Upper lobe of left lung (tissue), 6 donors: Measurements from ENCODE around the gene TAGLN. TPM values are rescaled to one million over a fixed set of nuclear protein-coding genes. Genes with fewer than 3 reads are reported as not detected.
A peak's percentile ranks its signal among the peaks of the same experiment; 100 is the strongest.

Experiments used
- ATAC-seq, 2 donors: fragments of 200-7000 bp; cut with Tn5 transposase; one replicate each; pipeline ENCODE4 v1.9.1; 2022; ENCODE audit warnings: mild to moderate bottlenecking in 2 of 2, moderate library complexity in 2 of 2; ENCODE audit not compliant: low FRiP score in 2 of 2
- DNase-seq, 2 donors: peaks; one replicate each; pipeline ENCODE4 v3.0.0-alpha.2; 2019 to 2020
- H3K27ac ChIP-seq, 4 donors: fragments of 200-600 bp; sonication (generic); one replicate each; pipeline ENCODE4 v1.5.1; 2016 to 2019
- H3K27me3 ChIP-seq, 4 donors: fragments of 200-600 bp; sonication (generic); one replicate each; pipeline ENCODE4 v1.5.1; 2017 to 2019
- H3K36me3 ChIP-seq, 4 donors: fragments of 200-600 bp; sonication (generic); one replicate each; pipeline ENCODE4 v1.5.1; 2016 to 2019
- H3K4me1 ChIP-seq, 4 donors: fragments of 200-600 bp; sonication (generic); one replicate each; pipeline ENCODE4 v1.5.1; 2018 to 2019
- H3K4me3 ChIP-seq, 4 donors: fragments of 200-600 bp; sonication (generic); one replicate each; pipeline ENCODE4 v1.5.1; 2017 to 2019; ENCODE audit warnings: mild to moderate bottlenecking in 2 of 4, moderate library complexity in 1 of 4
- H3K9me3 ChIP-seq, 4 donors: fragments of 200-600 bp; sonication (generic); one replicate each; pipeline ENCODE4 v1.5.1; 2018 to 2019
- EP300 ChIP-seq, 4 donors: sonication (generic); formaldehyde crosslinking; IDR thresholded peaks; one replicate each; pipeline ENCODE4 v1.5.1; 2017; ENCODE audit warnings: antibody characterized with exemption in 4 of 4, control low read depth in 2 of 4
- POLR2A ChIP-seq, 4 donors: fragments of 450-650 bp; IDR thresholded peaks; one replicate each; pipeline ENCODE4 v1.5.1; 2016 to 2017; ENCODE audit warnings: antibody characterized with exemption in 4 of 4, mild to moderate bottlenecking in 2 of 4
- POLR2AphosphoS5 ChIP-seq, 2 donors: sonication (generic); formaldehyde crosslinking; IDR thresholded peaks; one replicate each; pipeline ENCODE4 v1.5.1; 2017; ENCODE audit warnings: antibody characterized with exemption in 2 of 2
- WGBS, 2 donors: methylation state at CpG; one replicate each; pipeline ENCODE4 v1.1.5; 2017 to 2018; 5-methylcytosine and 5-hydroxymethylcytosine counted together
- total RNA-seq, 6 donors: library from RNA; depleted of rRNA in 4 of 6; stranded (reverse); fragments of >200 nt in 4 of 6; gene quantifications; one replicate each; pipeline versions ENCODE4 v1.1.0 to v1.2.1, GENCODE V29; 2016 to 2021
- TF ChIP-seq, protein P1 (sequence below), 6 experiments: fragments of 450-650 bp in 4 of 6; fragments of 200-600 bp in 2 of 6; sonication (generic) in 2 of 6; IDR thresholded peaks; one replicate each; pipeline ENCODE4 v1.5.1; 2016 to 2019; ENCODE audit warnings: antibody characterized with exemption in 6 of 6
- donor health status: DM: no; HTN: no; CAD: no; lungs with moderate emphysema.
- donor health status: DM: no; HTN: yes; CAD: no; lungs with severe emphysema.

The TAGLN gene
- total RNA-seq, 6 donors from 2014 or later: 105 to 608 (median 334) TPM

GRCh38 chr11:117176186-117176585, 23.0 kb upstream of the TAGLN start:
- Histone ChIP-seq H3K36me3 (peaks cover 0 to 8% (median 0%) of the 10 kb centered on the region in 4 donors), H3K4me3 (no peak overlapping the region), H3K9me3 (no peaks in the 10 kb centered on the region), H3K27ac (no peak overlapping the region), H3K27me3 (no peaks in the 10 kb centered on the region), H3K4me1 (peaks cover 29 to 39% (median 34%) of the 10 kb centered on the region in 4 donors)
- ATAC-seq: no peak
- DNase-seq: peak in 1 of 2 donors; percentile 8
- 75 to 79% methylated on average over 1 of the region's 1 CpG for WGBS, 2 donors
- TF ChIP-seq POLR2A (IDR thresholded peaks at IDR 0.05) (no peak), POLR2AphosphoS5 (IDR thresholded peaks at IDR 0.05) (no peak), EP300 (IDR thresholded peaks at IDR 0.05) (no peak)
- TF ChIP-seq, protein P1, sequence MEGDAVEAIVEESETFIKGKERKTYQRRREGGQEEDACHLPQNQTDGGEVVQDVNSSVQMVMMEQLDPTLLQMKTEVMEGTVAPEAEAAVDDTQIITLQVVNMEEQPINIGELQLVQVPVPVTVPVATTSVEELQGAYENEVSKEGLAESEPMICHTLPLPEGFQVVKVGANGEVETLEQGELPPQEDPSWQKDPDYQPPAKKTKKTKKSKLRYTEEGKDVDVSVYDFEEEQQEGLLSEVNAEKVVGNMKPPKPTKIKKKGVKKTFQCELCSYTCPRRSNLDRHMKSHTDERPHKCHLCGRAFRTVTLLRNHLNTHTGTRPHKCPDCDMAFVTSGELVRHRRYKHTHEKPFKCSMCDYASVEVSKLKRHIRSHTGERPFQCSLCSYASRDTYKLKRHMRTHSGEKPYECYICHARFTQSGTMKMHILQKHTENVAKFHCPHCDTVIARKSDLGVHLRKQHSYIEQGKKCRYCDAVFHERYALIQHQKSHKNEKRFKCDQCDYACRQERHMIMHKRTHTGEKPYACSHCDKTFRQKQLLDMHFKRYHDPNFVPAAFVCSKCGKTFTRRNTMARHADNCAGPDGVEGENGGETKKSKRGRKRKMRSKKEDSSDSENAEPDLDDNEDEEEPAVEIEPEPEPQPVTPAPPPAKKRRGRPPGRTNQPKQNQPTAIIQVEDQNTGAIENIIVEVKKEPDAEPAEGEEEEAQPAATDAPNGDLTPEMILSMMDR (IDR thresholded peaks at IDR 0.05): no peak

DNA sequence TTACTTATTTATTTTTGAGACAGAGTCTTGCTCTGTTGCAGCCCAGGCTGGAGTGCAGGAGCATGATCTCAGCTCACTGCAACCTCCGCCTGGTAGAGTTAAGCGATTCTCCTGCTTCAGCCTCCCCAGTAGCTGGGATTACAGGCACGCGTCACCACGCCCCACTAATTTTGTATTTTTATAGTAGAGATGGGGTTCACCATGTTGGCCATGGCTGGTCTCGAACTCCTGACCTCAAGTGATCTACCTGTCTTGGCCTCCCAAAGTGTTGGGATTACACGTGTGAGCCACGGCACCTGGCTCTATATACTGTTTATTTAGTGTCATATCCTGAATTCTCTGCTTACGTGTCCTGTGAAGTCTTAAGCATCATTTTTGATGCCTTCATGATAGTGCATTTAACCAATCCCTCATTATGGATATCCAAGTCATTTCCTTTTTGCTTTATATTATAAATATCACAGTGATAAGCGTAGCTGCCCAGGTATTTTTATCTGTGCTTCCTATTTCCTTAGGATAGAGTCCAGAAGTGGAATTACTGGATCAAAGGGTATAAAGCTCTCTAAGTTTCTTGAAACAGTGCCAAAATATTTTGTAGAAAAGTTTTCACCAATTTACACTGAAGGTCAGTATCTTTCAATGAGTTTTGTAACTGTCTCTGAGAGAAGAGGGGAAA, 21.5 kb upstream of the TAGLN start:
- H3K27me3 ChIP-seq: no peaks in the 10 kb centered on the region
- H3K4me1 ChIP-seq: peaks cover 26 to 41% (median 36%) of the 10 kb centered on the region in 4 donors
- no peak for ATAC-seq
- TF ChIP-seq POLR2A (IDR thresholded peaks at IDR 0.05): no peak
- TF ChIP-seq POLR2AphosphoS5 (IDR thresholded peaks at IDR 0.05): no peak
- TF ChIP-seq, protein P1 (IDR thresholded peaks at IDR 0.05): no peak
- TF ChIP-seq EP300 (IDR thresholded peaks at IDR 0.05): no peak
- H3K9me3 ChIP-seq: no peaks in the 10 kb centered on the region
- H3K27ac ChIP-seq: peak overlapping the region; percentile 85 to 99 (median 96)
- peaks cover 0 to 9% (median 7%) of the 10 kb centered on the region in 4 donors for H3K36me3 ChIP-seq
- H3K4me3 ChIP-seq: peak overlapping the region in 3 of 4 donors; percentile 80 to 97 (median 82)
- WGBS, 2 donors: 73 to 77% methylated on average over 10 of the region's 10 CpGs
- peak in 1 of 2 donors; percentile 18 for DNase-seq

GRCh38 chr11:117178210-117179034, 20.7 kb upstream of the TAGLN start, which contains the start of gene SIDT2:
Gene SIDT2 (plus strand): TSS chr11:117178743. CDS start chr11:117179264, 521 bp downstream.
- no peaks in the 10 kb centered on the region for H3K27me3 ChIP-seq
- peaks cover 20 to 33% (median 30%) of the 10 kb centered on the region in 4 donors for H3K4me1 ChIP-seq
- WGBS, 2 donors: 0 to 3% methylated on average over 28 to 51 of the region's 51 CpGs
- peak in 1 of 4 donors; percentile 80 for TF ChIP-seq EP300 (IDR thresholded peaks at IDR 0.05)
- TF ChIP-seq, protein P1 (IDR thresholded peaks at IDR 0.05): peak in 1 of 6 experiments; percentile 56
- TF ChIP-seq POLR2AphosphoS5 (IDR thresholded peaks at IDR 0.05): peak; percentile 87 to 98
- peak in 2 of 4 donors; percentile 89 to 95 for TF ChIP-seq POLR2A (IDR thresholded peaks at IDR 0.05)
- peaks cover 0 to 16% (median 12%) of the 10 kb centered on the region in 4 donors for H3K36me3 ChIP-seq
- ATAC-seq (peak; percentile 96 to 97), DNase-seq (peak; percentile 96 to 97)
- H3K27ac ChIP-seq: peak within 1 kb of the TSS; percentile 85 to 99 (median 96)
- no peaks in the 10 kb centered on the region for H3K9me3 ChIP-seq
- H3K4me3 ChIP-seq: peak within 1 kb of the TSS; percentile 80 to 98 (median 90)

GRCh38 chr11:117179048-117179999, 19.8 kb upstream of the TAGLN start:
- WGBS, 2 donors: 3 to 4% methylated on average over 11 to 17 of the region's 39 CpGs
- Histone ChIP-seq H3K27me3 (no peaks in the 10 kb centered on the region), H3K4me1 (peaks cover 19 to 32% (median 29%) of the 10 kb centered on the region in 4 donors), H3K27ac (peak overlapping the region; percentile 85 to 99 (median 96)), H3K36me3 (peaks cover 0 to 23% (median 15%) of the 10 kb centered on the region in 4 donors), H3K4me3 (peak overlapping the region; percentile 80 to 98 (median 90)), H3K9me3 (no peaks in the 10 kb centered on the region)
- TF ChIP-seq, protein P1 (IDR thresholded peaks at IDR 0.05): no peak
- TF ChIP-seq POLR2A (IDR thresholded peaks at IDR 0.05): peak in 1 of 4 donors; percentile 20
- ATAC-seq (peak; percentile 56 to 65), DNase-seq (peak; percentile 39 to 92)
